Breast epithelium (tissue), 3 donors: ENCODE results near the gene CLIC3.

ENCODE experiments used
- CTCF ChIP-seq, 3 donors: fragments of 450-650 bp; IDR thresholded peaks; one replicate each; pipeline ENCODE4 v1.5.1; 2016 to 2017; ENCODE audit warnings: antibody characterized with exemption in 3 of 3, mild to moderate bottlenecking in 3 of 3, moderate library complexity in 3 of 3
- POLR2A ChIP-seq: fragments of 450-650 bp; IDR thresholded peaks from one replicate; pipeline ENCODE4 v1.6.1; 2016; ENCODE audit warnings: antibody characterized with exemption, mild to moderate bottlenecking, moderate library complexity
- POLR2AphosphoS5 ChIP-seq, 3 donors: sonication (generic); formaldehyde crosslinking; IDR thresholded peaks; one replicate each; pipeline ENCODE4 v1.6.1; 2017; ENCODE audit warnings: antibody characterized with exemption in 3 of 3

GRCh38 chr9:136977223-136977622, 19.1 kb downstream of the CLIC3 start, which contains the start of gene PTGDS:
- TF ChIP-seq CTCF (IDR thresholded peaks at IDR 0.05): no peak
- TF ChIP-seq POLR2A: no peak
- no peak for TF ChIP-seq POLR2AphosphoS5 (IDR thresholded peaks at IDR 0.05)
